HepG2 (cell line): ENCODE measurements around the gene LAP3. TPM values are rescaled to one million over a fixed set of nuclear protein-coding genes. Genes with fewer than 3 reads are reported as not detected.

Experiments used
- ATF1 ChIP-seq: IDR thresholded peaks from 2 replicates; pipeline ENCODE4 v1.6.1; 2016; ENCODE audit warnings: mild to moderate bottlenecking, control low read depth
- CHD4 ChIP-seq: fragments of 200-600 bp; sonication (generic); IDR thresholded peaks from 2 replicates; pipeline ENCODE4 v1.7.0; 2017; ENCODE audit warnings: mild to moderate bottlenecking, low read length, borderline replicate concordance
- FOXA1 ChIP-seq, 2 experiments: fragments of 450-650 bp in 1 of 2; sonication (generic) in 1 of 2; formaldehyde crosslinking in 1 of 2; IDR thresholded peaks; 2 replicates each; pipeline versions ENCODE4 v1.4.0 to v1.6.1; 2016 to 2020; ENCODE audit warnings: missing genetic modification reagents in 1 of 2
- HDAC1 ChIP-seq: sonication (generic); formaldehyde crosslinking; IDR thresholded peaks from 2 replicates; pipeline ENCODE4 v1.5.1; 2020; ENCODE audit warnings: mild to moderate bottlenecking, missing genetic modification reagents
- HDAC6 ChIP-seq: fragments of 200-600 bp; sonication (generic); IDR thresholded peaks from 2 replicates; pipeline ENCODE4 v1.7.0; 2017; ENCODE audit warnings: mild to moderate bottlenecking, antibody characterized with exemption, low read length, low read depth
- HNRNPK ChIP-seq: fragments of 200-400 bp; formaldehyde crosslinking; IDR thresholded peaks from 2 replicates; pipeline ENCODE4 v1.6.1; 2018; ENCODE audit warnings: low read length, low read depth, moderate library complexity, mild to moderate bottlenecking; ENCODE audit not compliant: poor library complexity, severe bottlenecking
- JUNB ChIP-seq: sonication (generic); formaldehyde crosslinking; IDR thresholded peaks from 2 replicates; pipeline ENCODE4 v1.8.0; 2022; ENCODE audit warnings: missing genetic modification reagents, mild to moderate bottlenecking, borderline replicate concordance
- KDM4B ChIP-seq: sonication (generic); formaldehyde crosslinking; IDR thresholded peaks from 2 replicates; pipeline ENCODE4 v1.4.0; 2020; ENCODE audit warnings: missing genetic modification reagents
- KDM5B ChIP-seq: sonication (generic); formaldehyde crosslinking; IDR thresholded peaks from 2 replicates; pipeline ENCODE4 v1.4.0; 2020; ENCODE audit warnings: missing genetic modification reagents, mild to moderate bottlenecking, borderline replicate concordance
- NCOR1 ChIP-seq: fragments of 200-600 bp; sonication (generic); IDR thresholded peaks from 2 replicates; pipeline ENCODE4 v1.7.0; 2017; ENCODE audit warnings: antibody characterized with exemption, low read length, borderline replicate concordance
- PCBP2 ChIP-seq: fragments of 200-400 bp; formaldehyde crosslinking; optimal IDR thresholded peaks from 2 replicates; pipeline ENCODE3; 2018; ENCODE audit warnings: low read length, low read depth; ENCODE audit not compliant: poor library complexity, severe bottlenecking
- RXRA ChIP-seq: sonication (generic); formaldehyde crosslinking; IDR thresholded peaks from 2 replicates; pipeline ENCODE4 v1.5.1; 2020; ENCODE audit warnings: missing genetic modification reagents
- SIX4 ChIP-seq: sonication (generic); formaldehyde crosslinking; IDR thresholded peaks from 2 replicates; pipeline ENCODE4 v1.4.0; 2020; ENCODE audit warnings: missing genetic modification reagents
- SOX13 ChIP-seq, 3 experiments: fragments of 450-650 bp in 1 of 3; sonication (generic) in 1 of 3; formaldehyde crosslinking in 1 of 3; IDR thresholded peaks in 2 of 3; conservative IDR thresholded peaks in 1 of 3; 2 replicates each; pipeline versions ENCODE4 v1.5.0 to v1.6.1; 2016 to 2020; ENCODE audit warnings: antibody characterized with exemption in 1 of 3, mild to moderate bottlenecking in 1 of 3, missing compliant biosample characterization in 1 of 3, missing genetic modification reagents in 1 of 3, moderate library complexity in 1 of 3
- SRY ChIP-seq: sonication (generic); formaldehyde crosslinking; IDR thresholded peaks from 2 replicates; pipeline ENCODE4 v1.8.0; 2022; ENCODE audit warnings: mild to moderate bottlenecking, missing genetic modification reagents
- ZFP36 ChIP-seq: fragments of 150-350 bp; IDR thresholded peaks from 2 replicates; pipeline ENCODE4 v1.6.1; 2018; ENCODE audit warnings: borderline replicate concordance, low read length, low read depth; ENCODE audit not compliant: partially characterized antibody
- ZNF644 ChIP-seq: IDR thresholded peaks from 2 replicates; pipeline ENCODE4 v1.6.1; 2016; ENCODE audit warnings: low read depth
- ZNF816 ChIP-seq: sonication (generic); formaldehyde crosslinking; IDR thresholded peaks from 2 replicates; pipeline ENCODE4 v1.8.0; 2022; ENCODE audit warnings: missing genetic modification reagents, mild to moderate bottlenecking, borderline replicate concordance
- polyA plus RNA-seq, 8 experiments: library from polyadenylated mRNA; depleted of rRNA in 3 of 8; stranded (reverse) in 7 of 8; unstranded in 1 of 8; fragments of >200 nt; fragmentation: Illumina TruSeq in 4 of 8; extraction: Trizol in 4 of 8; gene quantifications; 2 replicates each; pipeline versions ENCODE4 v1.2.1 to v1.2.3, GENCODE V29; 2011 to 2016; ENCODE audit warnings: low read depth in 4 of 8, missing spikeins in 1 of 8, mixed read lengths in 1 of 8; ENCODE audit not compliant: insufficient read depth in 1 of 8
- total RNA-seq, 5 experiments: library from RNA; depleted of rRNA; stranded (reverse); fragments of >200 nt; fragmentation: Illumina TruSeq; extraction: Trizol; gene quantifications; 2 replicates each; pipeline ENCODE4 v1.2.3, GENCODE V29; 2016; ENCODE audit warnings: low read depth in 1 of 5
- TF ChIP-seq, protein P1 (sequence below): sonication (generic); formaldehyde crosslinking; IDR thresholded peaks from 2 replicates; pipeline ENCODE4 v1.5.1; 2020; ENCODE audit warnings: mild to moderate bottlenecking, missing genetic modification reagents, moderate library complexity
- TF ChIP-seq, protein P2 (sequence below): sonication (generic); formaldehyde crosslinking; IDR thresholded peaks from 2 replicates; pipeline ENCODE4 v1.4.0; 2020; ENCODE audit warnings: missing genetic modification reagents, low read depth, mild to moderate bottlenecking, borderline replicate concordance
- TF ChIP-seq, protein P3 (sequence below): sonication (generic); formaldehyde crosslinking; IDR thresholded peaks from 2 replicates; pipeline ENCODE4 v1.4.0; 2020; ENCODE audit warnings: missing genetic modification reagents
- TF ChIP-seq, protein P4 (sequence below): sonication (generic); formaldehyde crosslinking; conservative IDR thresholded peaks from 2 replicates; pipeline ENCODE4 v1.4.0; 2020; ENCODE audit warnings: missing genetic modification reagents

The LAP3 gene
- total and polyA plus RNA-seq, 2 of the 13 experiments (the other 11 are each of a cell fraction or from before 2014, with no cell fraction given), result 106 to 125 TPM

DNA sequence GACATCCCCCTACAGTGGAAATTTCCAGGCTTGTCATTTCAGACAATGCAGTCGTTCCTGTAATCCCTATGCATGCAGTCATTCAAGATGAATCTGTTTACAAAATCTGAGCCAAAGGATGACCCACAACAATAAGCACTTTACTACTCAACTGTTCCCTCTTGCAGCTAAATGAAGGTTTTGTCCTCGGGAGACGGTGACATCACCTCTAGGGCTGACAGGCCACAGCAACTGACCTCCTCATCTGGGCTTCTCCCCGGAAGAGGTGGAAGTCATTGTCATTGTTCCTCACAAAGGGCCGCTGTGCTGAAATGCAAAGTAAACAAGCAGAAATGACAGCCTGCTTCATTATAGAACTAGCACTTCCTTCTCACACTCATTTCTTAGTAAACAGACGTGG, 32.8 kb upstream of the LAP3 start (continued):
- TF ChIP-seq, protein P1, sequence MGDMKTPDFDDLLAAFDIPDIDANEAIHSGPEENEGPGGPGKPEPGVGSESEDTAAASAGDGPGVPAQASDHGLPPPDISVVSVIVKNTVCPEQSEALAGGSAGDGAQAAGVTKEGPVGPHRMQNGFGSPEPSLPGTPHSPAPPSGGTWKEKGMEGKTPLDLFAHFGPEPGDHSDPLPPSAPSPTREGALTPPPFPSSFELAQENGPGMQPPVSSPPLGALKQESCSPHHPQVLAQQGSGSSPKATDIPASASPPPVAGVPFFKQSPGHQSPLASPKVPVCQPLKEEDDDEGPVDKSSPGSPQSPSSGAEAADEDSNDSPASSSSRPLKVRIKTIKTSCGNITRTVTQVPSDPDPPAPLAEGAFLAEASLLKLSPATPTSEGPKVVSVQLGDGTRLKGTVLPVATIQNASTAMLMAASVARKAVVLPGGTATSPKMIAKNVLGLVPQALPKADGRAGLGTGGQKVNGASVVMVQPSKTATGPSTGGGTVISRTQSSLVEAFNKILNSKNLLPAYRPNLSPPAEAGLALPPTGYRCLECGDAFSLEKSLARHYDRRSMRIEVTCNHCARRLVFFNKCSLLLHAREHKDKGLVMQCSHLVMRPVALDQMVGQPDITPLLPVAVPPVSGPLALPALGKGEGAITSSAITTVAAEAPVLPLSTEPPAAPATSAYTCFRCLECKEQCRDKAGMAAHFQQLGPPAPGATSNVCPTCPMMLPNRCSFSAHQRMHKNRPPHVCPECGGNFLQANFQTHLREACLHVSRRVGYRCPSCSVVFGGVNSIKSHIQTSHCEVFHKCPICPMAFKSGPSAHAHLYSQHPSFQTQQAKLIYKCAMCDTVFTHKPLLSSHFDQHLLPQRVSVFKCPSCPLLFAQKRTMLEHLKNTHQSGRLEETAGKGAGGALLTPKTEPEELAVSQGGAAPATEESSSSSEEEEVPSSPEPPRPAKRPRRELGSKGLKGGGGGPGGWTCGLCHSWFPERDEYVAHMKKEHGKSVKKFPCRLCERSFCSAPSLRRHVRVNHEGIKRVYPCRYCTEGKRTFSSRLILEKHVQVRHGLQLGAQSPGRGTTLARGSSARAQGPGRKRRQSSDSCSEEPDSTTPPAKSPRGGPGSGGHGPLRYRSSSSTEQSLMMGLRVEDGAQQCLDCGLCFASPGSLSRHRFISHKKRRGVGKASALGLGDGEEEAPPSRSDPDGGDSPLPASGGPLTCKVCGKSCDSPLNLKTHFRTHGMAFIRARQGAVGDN (CRISPR knock-in tag), result no peak
- TF ChIP-seq ZNF816 (CRISPR knock-in tag) (no peak), PCBP2 (no peak), ZFP36 (no peak), HDAC1 (CRISPR knock-in tag) (peak; percentile 58), SRY (CRISPR knock-in tag) (no peak), RXRA (peak; percentile 77; the same call in 1 of the 2 replicates), ZNF644 (CRISPR knock-in tag) (peak; percentile 58; the same call in 1 of the 2 replicates), KDM4B (no peak), SIX4 (CRISPR knock-in tag) (peak; percentile 50; the same call in 1 of the 2 replicates), HDAC6 (no peak), NCOR1 (no peak), FOXA1 (IDR thresholded peaks at IDR 0.05) (peak; percentile 52; the same call in 1 of the 2 replicates), FOXA1 (CRISPR knock-in tag; IDR thresholded peaks at IDR 0.05) (peak; percentile 97), KDM5B (no peak), JUNB (peak; percentile 13; the same call in 1 of the 2 replicates), ATF1 (CRISPR knock-in tag) (peak; percentile 47; the same call in 1 of the 2 replicates), SOX13 (IDR thresholded peaks at IDR 0.05) (peak; percentile 99), SOX13 (CRISPR knock-in tag; conservative IDR thresholded peaks at IDR 0.05 in 1 of 2, IDR thresholded peaks at IDR 0.05 in 1 of 2) (peak in 1 of 2 experiments; percentile 100; a peak in 2 of 4 replicates), CHD4 (no peak), HNRNPK (no peak)
- TF ChIP-seq, protein P2, sequence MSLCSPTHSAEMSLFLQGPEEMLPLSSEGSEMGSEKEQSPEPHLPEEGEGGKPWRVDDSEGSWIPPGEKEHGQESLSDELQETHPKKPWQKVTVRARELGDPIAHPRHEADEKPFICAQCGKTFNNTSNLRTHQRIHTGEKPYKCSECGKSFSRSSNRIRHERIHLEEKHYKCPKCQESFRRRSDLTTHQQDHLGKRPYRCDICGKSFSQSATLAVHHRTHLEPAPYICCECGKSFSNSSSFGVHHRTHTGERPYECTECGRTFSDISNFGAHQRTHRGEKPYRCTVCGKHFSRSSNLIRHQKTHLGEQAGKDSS, result no peak
- TF ChIP-seq, protein P3, sequence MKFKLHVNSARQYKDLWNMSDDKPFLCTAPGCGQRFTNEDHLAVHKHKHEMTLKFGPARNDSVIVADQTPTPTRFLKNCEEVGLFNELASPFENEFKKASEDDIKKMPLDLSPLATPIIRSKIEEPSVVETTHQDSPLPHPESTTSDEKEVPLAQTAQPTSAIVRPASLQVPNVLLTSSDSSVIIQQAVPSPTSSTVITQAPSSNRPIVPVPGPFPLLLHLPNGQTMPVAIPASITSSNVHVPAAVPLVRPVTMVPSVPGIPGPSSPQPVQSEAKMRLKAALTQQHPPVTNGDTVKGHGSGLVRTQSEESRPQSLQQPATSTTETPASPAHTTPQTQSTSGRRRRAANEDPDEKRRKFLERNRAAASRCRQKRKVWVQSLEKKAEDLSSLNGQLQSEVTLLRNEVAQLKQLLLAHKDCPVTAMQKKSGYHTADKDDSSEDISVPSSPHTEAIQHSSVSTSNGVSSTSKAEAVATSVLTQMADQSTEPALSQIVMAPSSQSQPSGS (CRISPR knock-in tag), result peak; percentile 98
- TF ChIP-seq, protein P4, sequence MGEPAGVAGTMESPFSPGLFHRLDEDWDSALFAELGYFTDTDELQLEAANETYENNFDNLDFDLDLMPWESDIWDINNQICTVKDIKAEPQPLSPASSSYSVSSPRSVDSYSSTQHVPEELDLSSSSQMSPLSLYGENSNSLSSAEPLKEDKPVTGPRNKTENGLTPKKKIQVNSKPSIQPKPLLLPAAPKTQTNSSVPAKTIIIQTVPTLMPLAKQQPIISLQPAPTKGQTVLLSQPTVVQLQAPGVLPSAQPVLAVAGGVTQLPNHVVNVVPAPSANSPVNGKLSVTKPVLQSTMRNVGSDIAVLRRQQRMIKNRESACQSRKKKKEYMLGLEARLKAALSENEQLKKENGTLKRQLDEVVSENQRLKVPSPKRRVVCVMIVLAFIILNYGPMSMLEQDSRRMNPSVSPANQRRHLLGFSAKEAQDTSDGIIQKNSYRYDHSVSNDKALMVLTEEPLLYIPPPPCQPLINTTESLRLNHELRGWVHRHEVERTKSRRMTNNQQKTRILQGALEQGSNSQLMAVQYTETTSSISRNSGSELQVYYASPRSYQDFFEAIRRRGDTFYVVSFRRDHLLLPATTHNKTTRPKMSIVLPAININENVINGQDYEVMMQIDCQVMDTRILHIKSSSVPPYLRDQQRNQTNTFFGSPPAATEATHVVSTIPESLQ, result no peak
